Activated gamma-delta T cell treated with Interleukin-2 at 50 U/mL for 16 hours (primary cell): ENCODE data around the gene ASIC4.

ENCODE experiments used
- DNase-seq: peaks from one replicate; pipeline ENCODE4 v3.0.0-alpha.2; 2020

The ASIC4 gene

DNA sequence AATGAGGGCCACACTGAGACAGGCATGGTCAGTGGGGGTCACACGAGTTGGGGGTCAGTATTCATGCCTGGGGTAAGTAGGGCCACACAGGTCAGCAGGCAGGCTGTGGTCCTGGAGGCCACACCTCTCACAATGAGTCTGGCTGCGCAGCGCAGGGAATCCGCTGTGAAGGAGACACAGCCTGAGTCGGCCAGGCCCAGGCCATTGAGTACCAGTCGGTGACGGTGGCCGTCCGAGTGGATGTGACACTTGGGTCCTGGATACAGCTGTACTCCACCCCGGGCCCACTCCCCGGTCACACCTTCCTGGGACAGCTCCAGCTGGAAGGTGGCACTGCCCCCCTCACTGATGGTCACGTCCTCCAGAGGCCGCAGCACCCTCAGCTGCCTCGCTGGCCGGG lies 40.1 kb downstream of the ASIC4 start:
- DNase-seq: no peak

DNA sequence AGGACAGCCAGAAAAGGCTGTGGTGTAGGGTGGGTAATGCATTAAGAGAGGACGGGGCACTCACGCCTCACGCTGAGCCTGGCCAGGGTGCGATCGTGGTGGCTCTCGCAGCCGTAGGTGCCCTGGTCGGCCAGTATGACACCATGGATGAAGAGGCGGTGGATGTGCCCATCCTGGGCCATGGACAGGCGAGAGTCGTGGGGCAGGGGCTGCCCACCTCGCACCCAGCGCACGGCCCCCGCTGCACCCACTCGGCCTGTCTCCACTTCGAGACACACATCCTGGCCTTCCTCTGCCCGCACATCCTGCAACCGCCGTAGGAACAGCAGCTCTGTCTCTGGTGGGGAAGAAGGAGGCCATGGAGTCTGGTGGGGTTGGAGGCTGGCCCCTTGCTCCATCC lies 41.7 kb downstream of the ASIC4 start:
- DNase-seq: no peak

DNA sequence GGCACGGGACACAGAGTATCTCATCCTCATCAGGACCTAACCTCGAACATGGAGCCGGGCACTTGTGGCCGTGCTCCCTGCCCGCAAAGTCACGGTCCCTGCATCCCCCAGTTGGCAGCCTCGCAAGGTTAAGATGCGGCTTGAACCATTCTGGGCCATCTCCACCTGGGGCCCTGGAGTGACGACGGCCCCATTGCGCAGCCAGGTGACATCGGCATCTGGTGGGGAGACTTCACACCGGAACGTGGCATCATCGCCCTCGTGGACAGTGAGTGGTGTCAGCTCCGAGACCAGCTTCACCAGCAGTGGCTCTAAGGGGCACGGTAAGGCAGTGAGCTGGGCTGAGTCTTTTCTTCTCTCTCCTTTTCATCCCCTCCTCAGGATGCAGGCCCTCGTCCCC lies 42.1 kb downstream of the ASIC4 start:
- DNase-seq: no peak

DNA sequence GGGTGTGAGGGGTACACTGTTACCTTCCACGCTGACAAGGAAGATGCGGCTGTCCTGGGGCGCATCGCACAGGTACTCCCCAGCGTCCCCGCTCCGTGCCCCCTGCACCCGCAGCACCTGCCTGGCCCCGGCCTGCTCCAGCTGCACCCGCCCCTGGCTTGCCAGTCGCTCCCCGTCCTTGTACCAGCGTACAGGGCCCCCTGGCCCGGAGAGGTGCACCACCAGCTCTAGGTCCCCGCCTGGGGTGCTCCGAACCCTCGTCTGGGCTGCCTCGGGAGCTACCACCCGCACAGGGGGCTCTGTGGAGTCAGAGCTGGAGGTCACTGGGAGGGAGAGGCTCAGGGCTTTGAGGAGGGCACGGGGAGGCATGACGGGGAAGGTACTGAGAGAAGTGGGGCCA lies 43.0 kb downstream of the ASIC4 start:
- DNase-seq: no peak

GRCh38 chr2:219557791-219558785 lies 43.8 kb downstream of the ASIC4 start:
- no peak for DNase-seq

- DNase-seq: no peak
Measured at GRCh38 chr2:219559156-219559915, 45.1 kb downstream of the ASIC4 start.

- DNase-seq: no peak
Measured at GRCh38 chr2:219560037-219560892, 46.0 kb downstream of the ASIC4 start.

GRCh38 chr2:219560893-219561178 lies 46.6 kb downstream of the ASIC4 start:
- DNase-seq: no peak

DNA sequence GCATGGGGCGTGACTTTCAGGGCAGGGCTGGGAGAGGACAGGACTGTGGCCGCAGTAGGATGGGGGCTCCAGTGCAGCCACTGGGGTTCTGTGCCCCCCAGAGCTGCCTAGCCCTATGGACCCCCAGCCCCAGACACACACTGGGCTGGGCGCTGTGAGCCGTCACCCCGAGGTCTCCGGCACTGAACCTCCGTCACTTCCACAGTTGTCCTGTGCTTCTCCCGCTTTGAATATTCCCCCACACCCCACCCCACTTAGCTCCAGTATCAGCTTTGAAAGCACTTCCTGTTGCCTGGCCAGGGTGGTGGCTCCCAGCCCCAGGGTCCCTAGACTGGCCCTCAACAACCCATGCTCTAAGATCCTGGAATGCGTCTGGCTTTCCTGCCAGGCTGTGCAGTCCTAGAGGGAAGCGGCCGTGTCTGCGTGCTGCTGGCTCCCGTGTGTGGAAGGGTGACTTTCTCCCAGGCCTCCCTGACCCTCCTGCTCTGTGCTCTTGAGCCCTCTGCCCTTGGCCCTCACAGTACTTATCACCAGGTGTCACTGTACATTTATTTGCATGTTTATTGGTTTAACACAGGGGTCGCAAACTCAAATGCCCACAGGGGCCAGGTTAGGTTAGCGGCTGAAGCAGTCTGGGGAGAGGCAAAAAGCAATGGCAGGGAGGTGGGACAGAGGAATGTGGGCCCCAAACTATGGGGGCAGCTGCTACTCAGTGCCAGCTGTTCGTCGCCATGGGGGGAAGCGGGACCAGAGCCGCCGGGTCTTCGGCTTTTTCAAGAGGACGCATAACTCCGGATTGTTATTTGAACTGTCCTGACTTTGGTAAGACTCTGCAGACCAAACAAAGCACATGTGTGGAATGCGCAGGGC lies 47.1 kb downstream of the ASIC4 start:
- no peak for DNase-seq

GRCh38 chr2:219562049-219563020 lies 48.1 kb downstream of the ASIC4 start:
- DNase-seq: no peak

GRCh38 chr2:219563271-219563928 lies 49.1 kb downstream of the ASIC4 start:
- DNase-seq: no peak

GRCh38 chr2:219565130-219566080 lies 51.1 kb downstream of the ASIC4 start:
- no peak for DNase-seq

GRCh38 chr2:219566640-219567039 lies 52.4 kb downstream of the ASIC4 start:
- DNase-seq: no peak

- no peak for DNase-seq
Measured at GRCh38 chr2:219567131-219567530, 52.8 kb downstream of the ASIC4 start.

DNA sequence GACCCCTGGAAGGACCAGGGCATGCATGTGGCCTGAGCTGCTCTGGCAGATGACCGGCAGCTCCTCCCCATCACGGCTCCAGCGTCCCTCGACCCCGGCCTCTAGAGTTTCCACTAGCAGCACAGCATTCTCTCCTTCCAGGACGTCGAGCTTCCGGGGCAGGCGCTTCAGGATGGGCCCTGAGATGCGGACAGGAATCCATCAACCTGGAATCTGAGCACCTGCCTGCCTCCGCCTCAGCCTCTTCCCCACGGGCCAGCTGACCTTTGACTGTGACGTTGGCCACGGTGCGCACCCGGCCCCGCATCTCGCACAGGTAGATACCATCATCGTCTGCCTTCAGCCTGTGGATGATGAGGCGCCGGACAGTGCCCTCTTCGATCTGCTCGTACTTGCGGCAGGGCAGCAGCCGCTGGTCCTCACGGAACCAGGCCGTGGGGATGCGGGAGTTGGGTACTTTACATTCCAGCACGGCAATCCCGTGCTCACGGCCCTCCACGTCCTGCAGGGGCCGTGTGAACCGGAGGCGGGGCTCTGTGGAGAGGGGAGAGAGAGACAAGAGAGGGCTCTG lies 53.6 kb downstream of the ASIC4 start:
- DNase-seq: no peak

DNA sequence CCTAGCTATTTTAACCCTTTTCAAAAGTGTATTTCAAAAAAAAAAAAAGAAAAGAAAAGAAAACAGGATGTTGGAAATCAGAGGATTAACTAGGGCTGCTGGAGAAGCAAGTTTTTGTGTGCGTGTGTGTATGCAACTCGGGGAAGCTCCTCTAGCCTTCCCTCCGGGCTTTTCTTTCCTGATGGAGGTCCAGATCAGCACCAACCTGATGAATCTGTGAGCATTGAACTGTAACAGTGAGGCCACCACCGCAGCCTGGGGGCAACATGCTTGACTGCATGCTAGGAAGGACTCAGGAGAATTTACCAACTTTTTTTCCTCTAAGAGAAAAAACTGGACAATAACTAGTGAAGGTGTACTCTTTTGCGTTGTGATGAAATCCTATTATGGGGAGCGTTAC lies 54.8 kb downstream of the ASIC4 start:
- no peak for DNase-seq

- no peak for DNase-seq
Measured at GRCh38 chr2:219569635-219570034, 55.4 kb downstream of the ASIC4 start.

DNA sequence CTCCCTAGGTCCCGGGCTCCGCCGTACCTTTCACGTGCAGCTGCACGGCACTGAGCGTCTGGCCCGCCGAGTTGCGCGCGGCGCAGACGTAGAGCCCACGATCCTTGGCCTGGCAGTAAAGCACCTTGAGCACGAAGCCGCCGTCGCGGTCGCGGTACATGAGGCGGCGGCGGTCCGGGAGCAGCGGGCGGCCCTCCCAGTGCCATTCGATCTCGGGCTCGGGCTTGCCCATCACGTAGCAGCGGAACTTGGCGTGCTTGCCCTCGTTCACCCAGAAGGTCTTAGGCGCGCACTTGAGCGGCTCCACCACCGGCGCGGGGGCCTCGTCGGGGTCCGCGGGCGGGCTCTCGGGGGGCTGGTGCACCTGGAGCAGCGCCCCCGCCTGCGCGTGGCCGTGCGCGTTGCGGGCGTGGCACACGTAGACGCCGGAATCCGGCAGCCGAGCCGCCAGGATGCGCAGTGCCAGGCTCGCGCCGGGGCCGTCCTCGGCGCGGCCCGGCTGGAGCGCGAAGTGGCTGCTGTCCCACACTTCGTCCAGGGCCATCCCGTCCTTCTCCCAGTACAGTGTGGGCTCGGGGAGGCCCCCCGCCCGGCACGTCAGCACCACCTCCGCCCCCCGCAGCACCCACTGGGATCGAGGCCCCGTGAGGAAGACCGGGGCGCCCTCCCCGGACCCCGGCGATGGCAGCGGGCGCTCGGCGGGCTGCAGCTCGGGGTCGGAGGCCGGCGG lies 56.1 kb downstream of the ASIC4 start:
- DNase-seq: no peak
